IPS-15b (cell line): ENCODE data around the gene HTRA1.

Experiments
- H3K27me3 ChIP-seq: one replicate; pipeline ENCODE4 v1.6.1; 2013; ENCODE audit warnings: low read length; ENCODE audit not compliant: control insufficient read depth, insufficient read depth
- H3K36me3 ChIP-seq: one replicate; pipeline ENCODE4 v1.6.1; 2013; ENCODE audit warnings: low read length; ENCODE audit not compliant: control insufficient read depth, insufficient read depth
- H3K4me1 ChIP-seq: one replicate; pipeline ENCODE4 v1.6.1; 2013; ENCODE audit warnings: mild to moderate bottlenecking, low read length; ENCODE audit not compliant: control insufficient read depth, insufficient read depth
- H3K4me3 ChIP-seq: one replicate; pipeline ENCODE4 v1.5.1; 2013; ENCODE audit warnings: low read depth, low read length
- H3K9ac ChIP-seq: one replicate; pipeline ENCODE4 v1.6.1; 2013; ENCODE audit warnings: low read depth, mild to moderate bottlenecking, low read length
- H3K9me3 ChIP-seq: one replicate; pipeline ENCODE4 v1.6.1; 2013; ENCODE audit warnings: mild to moderate bottlenecking, low read length; ENCODE audit not compliant: control insufficient read depth, insufficient read depth

HTRA1 gene

DNA sequence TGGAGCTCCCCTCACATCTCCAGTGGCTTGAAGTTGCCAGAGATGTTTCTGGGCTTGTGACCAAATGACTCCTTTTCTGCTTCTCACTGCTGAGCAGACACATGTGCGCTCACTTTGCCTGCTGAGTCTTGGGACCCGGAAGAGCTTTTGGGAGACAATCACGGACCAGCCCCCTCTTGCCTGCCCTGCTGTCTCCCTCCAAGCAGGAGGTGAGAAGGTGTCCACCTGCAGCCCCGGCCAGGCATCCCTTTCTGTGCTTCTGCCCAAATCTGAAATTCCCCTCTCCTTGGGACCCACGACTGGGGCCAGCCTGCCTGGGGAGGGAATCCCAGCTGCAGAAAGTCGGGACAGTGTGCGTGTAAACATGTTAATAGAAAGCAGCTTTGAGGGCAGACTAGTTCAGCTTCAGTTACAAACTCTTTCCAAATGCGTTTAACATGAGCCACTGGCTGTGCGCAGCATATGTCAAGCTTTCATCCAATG, 31.7 kb downstream of the HTRA1 start:
- Histone ChIP-seq H3K4me3 (no peak overlapping the region), H3K27me3 (no peaks in the 10 kb centered on the region), H3K9ac (no peak overlapping the region), H3K36me3 (no peaks in the 10 kb centered on the region), H3K4me1 (no peaks in the 10 kb centered on the region), H3K9me3 (no peaks in the 10 kb centered on the region)

DNA sequence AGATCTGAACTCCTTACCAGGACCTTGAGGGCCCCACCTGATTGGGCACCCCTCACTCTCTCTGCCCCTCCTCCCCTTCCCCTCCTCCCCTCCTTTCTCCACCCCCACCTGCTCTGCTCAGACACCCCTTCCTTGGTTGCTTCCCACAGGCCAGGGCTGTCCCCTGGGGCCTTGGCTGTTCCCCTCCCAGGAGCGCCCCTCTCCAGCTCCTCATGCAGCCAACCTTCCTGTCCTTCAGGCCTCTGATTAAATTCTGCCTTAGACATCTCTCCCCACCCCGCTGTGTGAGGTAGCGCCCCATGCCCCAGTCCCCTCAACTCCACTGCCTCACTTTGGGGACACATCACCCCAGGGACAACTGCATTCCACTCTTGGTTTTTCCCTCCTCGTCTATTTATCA, 32.4 kb downstream of the HTRA1 start:
- Histone ChIP-seq H3K36me3 (no peaks in the 10 kb centered on the region), H3K27me3 (no peaks in the 10 kb centered on the region), H3K9ac (no peak overlapping the region), H3K4me3 (no peak overlapping the region), H3K9me3 (no peaks in the 10 kb centered on the region), H3K4me1 (no peaks in the 10 kb centered on the region)

DNA sequence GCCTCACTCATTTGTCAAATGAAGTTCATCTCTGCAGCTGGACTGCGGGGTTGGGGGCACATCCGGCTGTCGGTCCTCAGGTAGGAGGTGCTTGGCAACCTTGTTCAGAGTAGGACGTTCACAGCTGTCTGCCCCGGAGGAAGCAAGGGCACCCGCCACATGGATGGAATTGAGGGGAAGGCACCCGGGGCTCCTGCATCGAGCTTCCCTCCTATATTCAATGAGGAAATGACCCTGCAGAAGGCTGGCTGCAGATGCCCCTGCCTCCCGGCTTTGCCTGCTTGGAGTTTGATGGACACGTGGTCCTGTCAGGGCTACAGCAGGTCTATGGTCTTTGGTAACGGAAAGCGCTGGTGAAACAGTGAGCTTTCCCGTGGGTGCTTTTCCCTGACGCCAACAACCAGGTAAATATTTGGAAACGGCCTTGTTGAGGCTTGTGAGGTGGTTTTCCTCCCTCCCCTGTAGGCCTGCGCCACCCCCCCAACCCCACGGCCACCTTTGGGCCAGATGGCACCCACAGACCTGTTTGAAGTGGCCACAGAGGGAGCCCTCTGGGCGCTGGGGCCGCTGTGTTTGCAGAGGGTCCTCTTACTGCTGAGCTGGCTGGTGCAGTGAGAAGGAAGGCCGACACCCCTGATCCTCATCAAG, 32.9 kb downstream of the HTRA1 start:
- Histone ChIP-seq H3K9me3 (no peaks in the 10 kb centered on the region), H3K9ac (no peak overlapping the region), H3K4me3 (no peak overlapping the region), H3K27me3 (no peaks in the 10 kb centered on the region), H3K4me1 (no peaks in the 10 kb centered on the region), H3K36me3 (no peaks in the 10 kb centered on the region)

DNA sequence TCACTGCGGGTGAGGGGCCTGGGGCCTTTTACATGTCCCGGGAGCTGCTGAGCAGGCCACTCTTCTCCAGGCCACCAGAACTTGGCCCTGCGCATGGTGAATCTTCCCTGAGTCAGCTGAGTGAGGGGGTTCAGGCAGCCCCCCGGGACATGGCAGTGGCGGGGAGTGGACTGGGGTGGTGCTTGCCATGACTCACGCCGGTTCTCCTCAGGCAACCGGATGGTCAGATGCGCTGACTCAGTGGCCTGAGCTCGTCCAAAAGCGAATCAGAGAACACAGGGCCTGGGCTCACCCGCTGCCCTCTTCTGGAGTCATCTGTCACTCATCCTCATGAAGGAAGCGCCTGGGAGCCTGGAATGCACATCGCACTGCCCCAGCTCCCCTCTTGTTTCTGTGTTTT, 33.5 kb downstream of the HTRA1 start:
- H3K36me3 ChIP-seq, result no peaks in the 10 kb centered on the region
- no peaks in the 10 kb centered on the region for H3K4me1 ChIP-seq
- no peak overlapping the region for H3K4me3 ChIP-seq
- H3K9me3 ChIP-seq, result no peaks in the 10 kb centered on the region
- no peak overlapping the region for H3K9ac ChIP-seq
- H3K27me3 ChIP-seq, result no peaks in the 10 kb centered on the region

DNA sequence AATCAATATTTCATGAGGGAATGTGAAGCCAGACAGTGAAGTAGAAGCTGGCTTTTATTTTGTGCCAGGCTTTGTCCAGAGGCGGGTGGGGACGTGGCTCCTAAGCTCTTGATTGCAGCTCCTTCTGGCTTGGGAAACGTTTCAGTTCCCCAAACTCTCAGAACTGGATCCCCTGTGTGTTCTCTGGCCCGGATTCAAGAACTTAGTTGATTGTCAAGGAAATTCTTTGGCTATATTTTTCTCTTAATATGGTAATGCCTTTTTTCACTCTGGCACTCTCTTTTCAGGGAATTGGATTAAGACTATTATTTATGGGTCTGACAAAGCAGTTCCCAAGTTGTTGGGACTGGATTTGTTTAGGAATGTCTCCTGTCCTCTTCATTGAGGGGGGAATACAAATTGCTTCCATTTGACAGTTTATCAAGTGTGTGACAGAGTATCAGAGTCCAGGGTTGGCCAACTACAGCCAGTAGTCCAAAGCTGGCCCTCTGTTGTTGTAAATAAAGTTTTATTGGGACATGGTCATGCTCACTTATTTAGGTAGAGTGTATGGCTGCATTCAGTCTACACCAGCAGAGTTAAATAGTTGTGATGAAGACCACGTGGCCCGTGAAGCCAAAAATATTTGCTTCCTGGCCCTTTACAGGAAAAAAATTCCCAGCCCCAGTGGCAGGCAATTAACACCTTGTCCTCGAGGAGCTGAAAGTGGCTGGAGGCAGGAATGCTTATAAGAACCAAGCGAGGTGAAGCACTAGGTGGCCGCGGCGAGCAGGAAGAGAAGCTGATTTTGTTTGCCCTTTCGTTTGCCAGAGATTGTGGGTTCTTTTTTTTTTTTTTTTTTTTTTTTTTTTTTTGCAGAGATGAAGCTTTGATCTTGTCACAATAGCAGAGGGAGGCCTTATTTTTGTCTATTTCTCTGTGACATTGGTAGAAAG, 34.3 kb downstream of the HTRA1 start:
- no peak overlapping the region for H3K4me3 ChIP-seq

DNA sequence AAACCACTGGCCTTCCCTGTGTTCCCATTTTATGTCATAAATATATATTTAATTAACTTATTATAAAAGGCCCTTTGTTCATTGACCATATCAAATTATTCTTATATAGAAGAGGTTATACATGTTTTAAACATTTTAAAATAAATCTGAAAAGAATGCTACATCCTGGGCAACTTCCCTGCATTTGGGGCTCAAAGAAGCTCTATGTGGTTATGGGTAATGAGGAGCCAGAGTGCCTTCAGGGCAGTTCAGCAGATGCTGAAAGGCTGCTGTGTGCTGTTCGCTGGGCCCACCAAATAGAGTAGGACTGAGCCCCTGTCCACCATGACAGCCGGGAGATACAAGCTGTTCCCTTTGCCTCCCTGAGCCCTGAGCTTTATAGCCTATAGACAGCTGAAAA, 35.9 kb downstream of the HTRA1 start:
- no peaks in the 10 kb centered on the region for H3K36me3 ChIP-seq
- H3K4me1 ChIP-seq, result no peaks in the 10 kb centered on the region
- no peak overlapping the region for H3K4me3 ChIP-seq
- H3K9me3 ChIP-seq, result no peaks in the 10 kb centered on the region
- H3K27me3 ChIP-seq, result no peaks in the 10 kb centered on the region
- H3K9ac ChIP-seq, result no peak overlapping the region

More for the DNA sequence above, 34.3 kb downstream of the HTRA1 start:
- H3K27me3 ChIP-seq, result no peaks in the 10 kb centered on the region
- H3K4me1 ChIP-seq, result no peaks in the 10 kb centered on the region
- H3K9me3 ChIP-seq, result no peaks in the 10 kb centered on the region
- no peaks in the 10 kb centered on the region for H3K36me3 ChIP-seq
- H3K9ac ChIP-seq, result no peak overlapping the region

DNA sequence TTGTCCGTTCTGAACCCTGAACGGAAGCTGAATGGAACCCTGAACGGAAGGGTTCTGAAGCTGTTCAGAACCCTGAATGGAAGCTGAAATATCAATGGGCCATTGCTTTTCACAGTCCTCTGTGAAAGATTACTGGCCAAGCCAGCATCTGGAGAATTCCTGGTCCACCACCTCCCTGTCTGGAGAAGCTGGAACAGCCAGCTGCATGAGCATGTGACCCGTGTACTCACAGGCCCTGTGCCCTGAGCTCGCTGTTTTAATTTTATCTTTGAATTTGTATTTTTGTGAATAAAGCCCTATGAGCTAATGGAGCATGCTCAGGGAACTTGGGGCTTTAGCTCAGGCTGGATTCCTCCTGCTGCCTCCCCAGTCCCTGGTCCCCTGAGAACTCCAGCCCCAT, 37.2 kb downstream of the HTRA1 start:
- H3K4me3 ChIP-seq, result no peak overlapping the region
- H3K9ac ChIP-seq, result no peak overlapping the region
- no peaks in the 10 kb centered on the region for H3K9me3 ChIP-seq
- H3K4me1 ChIP-seq, result no peaks in the 10 kb centered on the region
- no peaks in the 10 kb centered on the region for H3K36me3 ChIP-seq
- no peaks in the 10 kb centered on the region for H3K27me3 ChIP-seq

DNA sequence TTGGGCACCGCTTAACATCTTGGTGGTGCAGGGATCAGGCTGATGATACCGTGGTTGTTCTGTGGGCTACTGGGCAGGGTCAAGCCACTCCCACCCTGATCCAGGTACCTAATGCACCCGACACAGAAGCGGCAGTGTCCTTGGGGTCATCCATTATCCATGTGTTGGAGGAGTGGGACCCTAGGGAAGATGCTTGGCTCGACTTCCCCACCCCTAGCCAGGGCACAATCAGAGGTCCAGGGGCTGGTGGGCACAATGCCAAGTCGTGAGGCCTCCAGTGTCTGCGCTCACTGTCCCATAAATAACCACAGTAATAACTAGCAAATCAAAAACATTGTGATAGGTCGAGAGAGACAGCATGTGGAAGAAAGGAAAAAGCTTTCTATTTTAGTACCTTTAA, 37.7 kb downstream of the HTRA1 start:
- no peaks in the 10 kb centered on the region for H3K27me3 ChIP-seq
- no peaks in the 10 kb centered on the region for H3K36me3 ChIP-seq
- H3K9ac ChIP-seq, result no peak overlapping the region
- H3K4me3 ChIP-seq, result no peak overlapping the region
- H3K4me1 ChIP-seq, result no peaks in the 10 kb centered on the region
- no peaks in the 10 kb centered on the region for H3K9me3 ChIP-seq

DNA sequence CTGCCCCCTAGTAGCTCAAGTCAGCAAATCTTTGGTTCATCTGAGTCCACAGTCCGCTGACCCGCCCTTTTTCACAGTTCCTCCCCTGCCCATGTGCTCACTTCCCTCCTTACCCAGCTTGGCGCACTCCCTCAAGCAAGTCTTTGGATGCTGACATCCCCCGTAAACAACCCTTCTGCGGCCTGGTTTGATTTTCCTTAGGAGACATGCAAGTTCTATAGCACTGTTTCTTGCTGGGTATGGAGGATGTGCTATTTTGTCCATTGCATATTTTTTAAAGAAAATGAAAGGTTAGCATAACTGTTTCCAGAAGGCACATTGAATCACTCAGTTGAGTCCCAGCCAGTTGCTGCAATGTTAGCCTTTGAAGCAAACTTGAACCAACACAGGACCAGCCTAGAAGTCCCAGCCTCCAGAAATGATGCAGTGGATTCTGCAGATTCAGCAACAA, 38.2 kb downstream of the HTRA1 start:
- no peak overlapping the region for H3K9ac ChIP-seq
- no peaks in the 10 kb centered on the region for H3K36me3 ChIP-seq
- H3K4me3 ChIP-seq, result no peak overlapping the region
- no peaks in the 10 kb centered on the region for H3K27me3 ChIP-seq
- H3K4me1 ChIP-seq, result no peaks in the 10 kb centered on the region
- no peaks in the 10 kb centered on the region for H3K9me3 ChIP-seq

DNA sequence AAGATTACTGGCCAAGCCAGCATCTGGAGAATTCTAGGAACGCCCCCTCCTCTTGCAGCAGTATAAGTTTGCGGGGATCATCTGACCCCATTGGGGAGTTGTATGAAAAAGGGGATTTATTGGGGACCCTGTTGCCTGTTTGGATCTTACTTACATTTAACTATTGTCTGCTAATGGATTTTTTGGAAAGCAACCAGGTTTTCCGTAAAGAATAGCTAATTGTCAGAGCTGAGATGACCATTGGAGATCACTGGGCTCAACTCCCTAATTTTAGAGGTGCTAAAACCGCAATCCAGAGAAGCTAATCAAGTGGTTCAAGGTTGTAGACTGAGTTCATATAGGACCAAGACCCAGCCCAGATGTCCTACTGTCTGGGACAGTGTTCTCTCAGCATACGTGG, 38.8 kb downstream of the HTRA1 start:
- H3K36me3 ChIP-seq, result no peaks in the 10 kb centered on the region
- no peaks in the 10 kb centered on the region for H3K27me3 ChIP-seq
- H3K4me3 ChIP-seq, result no peak overlapping the region
- no peaks in the 10 kb centered on the region for H3K4me1 ChIP-seq
- H3K9ac ChIP-seq, result no peak overlapping the region
- H3K9me3 ChIP-seq, result no peaks in the 10 kb centered on the region

DNA sequence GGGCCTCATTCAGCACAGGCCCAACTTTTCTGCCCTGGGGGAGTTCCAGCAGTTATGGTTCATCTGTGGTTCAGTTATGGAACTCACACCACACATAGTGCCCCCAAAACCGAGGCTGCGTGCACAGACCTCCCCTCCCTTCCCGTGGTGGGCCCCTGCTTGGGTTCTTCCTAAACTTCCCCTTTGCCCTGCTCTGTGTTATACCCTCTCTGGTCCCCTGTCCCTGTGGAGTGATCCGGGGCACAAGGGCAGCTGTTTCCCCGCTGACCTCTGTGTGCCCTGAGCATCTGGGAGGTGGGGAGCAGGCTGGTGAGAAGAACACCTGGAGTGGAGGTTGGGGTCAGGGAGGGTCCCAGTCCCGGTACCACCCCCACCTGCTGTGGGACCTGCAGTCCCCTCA, 39.4 kb downstream of the HTRA1 start:
- no peak overlapping the region for H3K9ac ChIP-seq
- H3K4me3 ChIP-seq, result no peak overlapping the region
- H3K9me3 ChIP-seq, result no peaks in the 10 kb centered on the region
- no peaks in the 10 kb centered on the region for H3K27me3 ChIP-seq
- H3K36me3 ChIP-seq, result no peaks in the 10 kb centered on the region
- no peaks in the 10 kb centered on the region for H3K4me1 ChIP-seq

DNA sequence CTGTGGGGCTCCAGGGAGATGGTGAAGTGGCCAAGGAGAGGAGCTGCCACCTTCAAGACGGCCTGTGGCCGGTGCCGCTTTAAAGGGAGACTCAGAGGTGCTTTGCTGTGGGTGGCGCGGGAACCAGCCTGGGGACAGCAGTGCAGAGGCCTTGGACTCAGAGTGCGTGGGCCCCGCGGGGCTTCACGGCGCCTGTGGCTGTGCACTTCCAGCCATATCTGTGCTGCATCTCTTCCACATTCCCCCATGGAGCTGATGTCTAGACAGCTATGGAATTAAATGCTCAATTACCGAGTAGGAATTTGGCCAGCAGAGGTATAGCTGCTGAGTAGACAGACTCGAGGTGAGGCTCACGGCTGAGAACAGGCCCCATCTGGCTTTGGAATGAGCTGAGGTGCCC, 41.7 kb downstream of the HTRA1 start:
- Histone ChIP-seq H3K4me1 (no peaks in the 10 kb centered on the region), H3K9me3 (no peaks in the 10 kb centered on the region), H3K4me3 (no peak overlapping the region), H3K9ac (no peak overlapping the region), H3K27me3 (no peaks in the 10 kb centered on the region), H3K36me3 (no peaks in the 10 kb centered on the region)
